DOHH2 (cell line): ENCODE results near the gene ILF2.

Experiments used
- H3F3A ChIP-seq: fragments of 200-600 bp; sonication (generic), shearing (Covaris generic); 2 replicates; pipeline ENCODE4 v1.6.0; 2016; ENCODE audit warnings: antibody characterized with exemption, mild to moderate bottlenecking; ENCODE audit not compliant: control insufficient read depth, insufficient read depth
- H3K27ac ChIP-seq: fragments of 200-600 bp; sonication (generic); 2 replicates; pipeline ENCODE4 v1.5.1; 2014; ENCODE audit warnings: low read depth, mild to moderate bottlenecking, low read length, moderate library complexity
- H3K27me3 ChIP-seq: fragments of 200-600 bp; sonication (generic); 2 replicates; pipeline ENCODE4 v1.6.1; 2014; ENCODE audit warnings: mild to moderate bottlenecking, low read length, mixed read lengths; ENCODE audit not compliant: control insufficient read depth
- H3K36me3 ChIP-seq: fragments of 200-600 bp; sonication (generic); 2 replicates; pipeline ENCODE4 v1.6.1; 2014; ENCODE audit warnings: mild to moderate bottlenecking, low read length, moderate library complexity, mixed read lengths; ENCODE audit not compliant: control insufficient read depth
- H3K4me1 ChIP-seq: fragments of 200-600 bp; sonication (generic); 2 replicates; pipeline ENCODE4 v1.6.1; 2014; ENCODE audit warnings: mild to moderate bottlenecking, low read length, mixed read lengths; ENCODE audit not compliant: control insufficient read depth
- H3K4me2 ChIP-seq: fragments of 200-600 bp; sonication (generic); 2 replicates; pipeline ENCODE4 v1.6.0; 2014; ENCODE audit warnings: mild to moderate bottlenecking, low read length, moderate library complexity
- H3K4me3 ChIP-seq: fragments of 200-600 bp; sonication (generic); 2 replicates; pipeline ENCODE4 v1.5.1; 2014; ENCODE audit warnings: mild to moderate bottlenecking, low read length, mixed read lengths
- H3K79me2 ChIP-seq: fragments of 200-600 bp; sonication (generic); 2 replicates; pipeline ENCODE4 v1.6.1; 2014; ENCODE audit warnings: mild to moderate bottlenecking, low read length, mixed read lengths; ENCODE audit not compliant: control insufficient read depth
- H3K9me2 ChIP-seq: fragments of 200-600 bp; sonication (generic); replicated peaks from 2 replicates; pipeline ENCODE4 v1.6.1; 2014; ENCODE audit warnings: mild to moderate bottlenecking, low read length, mixed read lengths; ENCODE audit not compliant: control insufficient read depth
- H3K9me3 ChIP-seq: fragments of 200-600 bp; sonication (generic); 2 replicates; pipeline ENCODE4 v1.6.1; 2014; ENCODE audit warnings: antibody characterized with exemption, low read length, mixed read lengths; ENCODE audit not compliant: control insufficient read depth, insufficient read depth
- H4K20me1 ChIP-seq: fragments of 200-600 bp; sonication (generic); 2 replicates; pipeline ENCODE4 v1.6.0; 2014; ENCODE audit warnings: low read depth, mild to moderate bottlenecking, antibody characterized with exemption, low read length, moderate library complexity; ENCODE audit not compliant: control insufficient read depth, insufficient read depth
- EZH2phosphoT487 ChIP-seq: fragments of 200-600 bp; sonication (generic); IDR thresholded peaks from 2 replicates; pipeline ENCODE4 v1.6.1; 2017; ENCODE audit warnings: borderline replicate concordance, mild to moderate bottlenecking, antibody characterized with exemption, low read length, moderate library complexity, mixed read lengths
- TF ChIP-seq, protein P1 (sequence below): fragments of 200-600 bp; sonication (generic); IDR thresholded peaks from one replicate; pipeline ENCODE4 v1.5.1; 2014; ENCODE audit warnings: antibody characterized with exemption, mild to moderate bottlenecking, low read depth, low read length; ENCODE audit not compliant: poor library complexity, severe bottlenecking

Gene ILF2

DNA sequence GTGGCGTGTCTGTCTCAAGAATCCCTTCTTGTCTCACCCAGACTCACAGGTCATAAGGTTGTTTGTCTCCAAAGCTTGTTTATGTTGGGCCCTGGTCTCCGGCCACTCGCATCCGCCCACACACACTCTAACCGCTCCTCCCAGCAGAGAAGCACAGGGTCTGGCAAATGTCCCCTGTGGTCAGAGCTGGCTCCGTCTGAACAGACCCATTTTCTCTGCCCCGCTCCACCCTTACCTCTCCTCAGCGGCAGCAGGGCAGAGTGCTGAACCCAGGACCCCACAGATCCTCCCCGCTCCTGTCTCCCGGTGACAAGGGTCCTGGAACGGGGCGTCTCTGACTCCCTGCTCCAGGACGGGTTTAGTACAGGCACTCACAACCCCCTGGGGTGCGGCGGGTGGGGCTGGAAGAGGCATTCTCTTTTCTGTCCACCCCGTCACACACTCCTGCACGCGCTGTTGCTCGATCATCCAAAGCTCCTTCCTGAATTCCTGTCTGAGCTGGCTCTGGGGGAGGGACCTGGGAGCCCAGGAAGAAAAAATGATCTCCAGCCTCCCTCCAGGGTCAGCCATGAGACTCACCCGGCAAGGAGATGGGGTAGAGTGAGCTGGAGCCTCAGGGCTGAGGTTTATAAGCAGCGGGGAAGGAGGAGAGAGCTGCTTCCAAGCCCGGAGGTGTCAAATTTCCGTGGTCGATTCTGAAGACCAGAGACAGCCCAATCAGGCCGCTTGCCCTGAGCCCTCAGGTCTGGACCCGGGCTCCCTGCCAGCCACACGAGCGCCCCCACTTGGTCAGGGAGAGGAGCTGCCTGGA, 43.7 kb downstream of the ILF2 start, which contains the start of gene S100A13:
TSS of gene S100A13 (minus strand) at position 602 of the 811 bp plus-strand sequence. CDS start 1,033 bp downstream, outside the sequence.
- Histone ChIP-seq H3K27me3 (no peaks in the 10 kb centered on the region), H3K36me3 (peaks cover 14% of the 10 kb centered on the region), H4K20me1 (no peaks in the 10 kb centered on the region), H3K9me3 (no peaks in the 10 kb centered on the region), H3K4me3 (peak within 1 kb of the TSS; percentile 87), H3K4me1 (peaks cover 66% of the 10 kb centered on the region), H3F3A (peaks cover 2% of the 10 kb centered on the region; the same call in 1 of the 2 replicates), H3K79me2 (peaks cover 10% of the 10 kb centered on the region), H3K4me2 (peak within 1 kb of the TSS; percentile 92), H3K27ac (peak within 1 kb of the TSS; percentile 62), H3K9me2 (no peaks in the 10 kb centered on the region)
- TF ChIP-seq, protein P1, sequence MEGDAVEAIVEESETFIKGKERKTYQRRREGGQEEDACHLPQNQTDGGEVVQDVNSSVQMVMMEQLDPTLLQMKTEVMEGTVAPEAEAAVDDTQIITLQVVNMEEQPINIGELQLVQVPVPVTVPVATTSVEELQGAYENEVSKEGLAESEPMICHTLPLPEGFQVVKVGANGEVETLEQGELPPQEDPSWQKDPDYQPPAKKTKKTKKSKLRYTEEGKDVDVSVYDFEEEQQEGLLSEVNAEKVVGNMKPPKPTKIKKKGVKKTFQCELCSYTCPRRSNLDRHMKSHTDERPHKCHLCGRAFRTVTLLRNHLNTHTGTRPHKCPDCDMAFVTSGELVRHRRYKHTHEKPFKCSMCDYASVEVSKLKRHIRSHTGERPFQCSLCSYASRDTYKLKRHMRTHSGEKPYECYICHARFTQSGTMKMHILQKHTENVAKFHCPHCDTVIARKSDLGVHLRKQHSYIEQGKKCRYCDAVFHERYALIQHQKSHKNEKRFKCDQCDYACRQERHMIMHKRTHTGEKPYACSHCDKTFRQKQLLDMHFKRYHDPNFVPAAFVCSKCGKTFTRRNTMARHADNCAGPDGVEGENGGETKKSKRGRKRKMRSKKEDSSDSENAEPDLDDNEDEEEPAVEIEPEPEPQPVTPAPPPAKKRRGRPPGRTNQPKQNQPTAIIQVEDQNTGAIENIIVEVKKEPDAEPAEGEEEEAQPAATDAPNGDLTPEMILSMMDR = peak; percentile 97
- TF ChIP-seq EZH2phosphoT487 = no peak

DNA sequence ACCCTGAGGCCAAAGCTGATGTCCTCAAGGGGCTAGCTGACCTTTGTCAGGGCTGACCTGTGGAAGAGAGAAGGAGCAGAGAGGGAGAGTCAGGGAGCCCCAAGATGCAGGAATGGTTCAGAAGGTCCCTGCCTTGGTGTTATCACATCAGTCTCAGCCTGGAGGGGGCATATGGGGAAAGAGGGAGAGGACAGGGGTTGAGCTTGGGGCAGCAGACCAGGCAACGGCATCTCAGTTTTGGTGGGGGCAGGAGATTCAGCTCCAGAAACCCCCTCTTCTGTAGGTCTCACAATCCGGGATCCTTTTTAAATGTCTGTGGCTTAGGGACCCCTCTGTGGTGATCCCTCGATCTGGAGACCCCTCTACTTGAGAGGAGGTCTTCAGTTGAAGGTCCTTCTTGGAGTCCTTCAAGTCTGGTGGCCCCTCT, 44.3 kb downstream of the ILF2 start:
- Histone ChIP-seq H3K27me3 (no peaks in the 10 kb centered on the region), H3K27ac (peak overlapping the region; percentile 62; the same call in 1 of the 2 replicates), H3K36me3 (peaks cover 14% of the 10 kb centered on the region), H4K20me1 (no peaks in the 10 kb centered on the region), H3K79me2 (peaks cover 10% of the 10 kb centered on the region), H3K4me3 (peak overlapping the region; percentile 87), H3K4me1 (peaks cover 70% of the 10 kb centered on the region), H3K4me2 (peak overlapping the region; percentile 92), H3K9me2 (no peaks in the 10 kb centered on the region), H3K9me3 (no peaks in the 10 kb centered on the region), H3F3A (peaks cover 2% of the 10 kb centered on the region; the same call in 1 of the 2 replicates)
- TF ChIP-seq, protein P1 = no peak
- no peak for TF ChIP-seq EZH2phosphoT487

GRCh38 chr1:153624965-153625611, 45.7 kb downstream of the ILF2 start:
- H3F3A ChIP-seq = 0 out of 2 replicates have a peak, but pooled peaks cover 2% of the 10 kb centered on the region
- no peaks in the 10 kb centered on the region for H3K9me2 ChIP-seq
- no peaks in the 10 kb centered on the region for H3K27me3 ChIP-seq
- H3K4me2 ChIP-seq = no peak overlapping the region; the same call in 1 of the 2 replicates
- no peaks in the 10 kb centered on the region for H3K9me3 ChIP-seq
- H3K36me3 ChIP-seq = peaks cover 20% of the 10 kb centered on the region
- no peak overlapping the region for H3K4me3 ChIP-seq
- H4K20me1 ChIP-seq = no peaks in the 10 kb centered on the region
- TF ChIP-seq EZH2phosphoT487 = no peak
- TF ChIP-seq, protein P1 = no peak
- H3K79me2 ChIP-seq = peaks cover 10% of the 10 kb centered on the region
- H3K27ac ChIP-seq = no peak overlapping the region
- peaks cover 70% of the 10 kb centered on the region for H3K4me1 ChIP-seq
